GM12874 (cell line): ENCODE results near the gene GPR132.

Source experiments
- TF ChIP-seq, protein P1 (sequence below): IDR thresholded peaks from 2 replicates; pipeline ENCODE4 v1.5.1; 2011; ENCODE audit warnings: low read depth, mild to moderate bottlenecking, control low read depth, low read length, moderate library complexity; ENCODE audit not compliant: insufficient read depth

GPR132 gene, protein sequence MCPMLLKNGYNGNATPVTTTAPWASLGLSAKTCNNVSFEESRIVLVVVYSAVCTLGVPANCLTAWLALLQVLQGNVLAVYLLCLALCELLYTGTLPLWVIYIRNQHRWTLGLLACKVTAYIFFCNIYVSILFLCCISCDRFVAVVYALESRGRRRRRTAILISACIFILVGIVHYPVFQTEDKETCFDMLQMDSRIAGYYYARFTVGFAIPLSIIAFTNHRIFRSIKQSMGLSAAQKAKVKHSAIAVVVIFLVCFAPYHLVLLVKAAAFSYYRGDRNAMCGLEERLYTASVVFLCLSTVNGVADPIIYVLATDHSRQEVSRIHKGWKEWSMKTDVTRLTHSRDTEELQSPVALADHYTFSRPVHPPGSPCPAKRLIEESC

DNA sequence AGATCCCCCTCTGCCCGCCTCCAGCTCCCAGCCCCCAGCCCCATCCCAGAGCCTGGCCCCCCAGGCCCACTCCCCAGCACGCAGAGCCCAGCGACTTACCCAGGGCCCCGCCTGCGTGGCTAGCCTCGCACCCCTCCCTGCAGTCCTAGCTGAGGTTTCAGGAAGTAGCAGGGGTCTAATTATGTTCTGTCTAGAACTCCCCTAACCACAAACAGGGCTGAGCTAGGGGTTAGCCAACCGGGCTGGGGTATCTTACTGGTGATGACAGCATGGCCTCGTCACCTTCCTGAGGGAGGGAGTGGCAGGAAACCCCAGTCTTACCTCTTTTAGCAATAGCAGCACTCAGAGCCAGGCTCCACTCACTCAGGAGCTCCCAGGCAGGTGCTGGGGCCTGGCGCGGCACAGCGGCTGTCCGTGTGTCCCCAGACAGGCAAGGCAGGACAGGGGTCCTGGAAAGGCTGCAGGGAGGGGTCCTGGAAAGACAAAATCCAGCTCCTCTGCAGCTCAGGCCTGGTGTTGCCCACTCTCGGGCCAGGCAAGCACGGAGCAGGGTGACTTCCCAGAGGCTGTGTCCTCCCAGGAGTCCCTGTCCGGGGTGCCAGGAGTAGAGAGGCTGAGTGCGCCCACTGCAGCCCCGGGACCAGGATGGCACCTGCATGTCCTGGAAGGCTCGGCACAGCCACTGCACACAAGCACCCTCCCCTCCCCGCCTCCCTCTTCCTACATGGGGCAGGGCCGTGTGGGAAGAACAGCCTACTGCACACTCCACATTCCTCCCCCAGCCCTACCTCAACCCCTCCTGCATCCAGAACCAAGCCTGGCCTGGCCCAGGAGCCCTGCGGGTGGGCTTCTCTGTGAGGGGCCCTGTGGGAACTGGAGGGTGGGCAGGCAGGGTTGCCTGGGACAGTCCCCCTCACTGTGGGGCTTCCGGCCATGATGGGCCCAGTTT lies at the start of gene GPR132:
Gene GPR132 (minus strand): TSS at position 151 of the 949 bp plus-strand sequence. CDS start 10,010 bp downstream, outside the sequence.
- TF ChIP-seq, protein P1, sequence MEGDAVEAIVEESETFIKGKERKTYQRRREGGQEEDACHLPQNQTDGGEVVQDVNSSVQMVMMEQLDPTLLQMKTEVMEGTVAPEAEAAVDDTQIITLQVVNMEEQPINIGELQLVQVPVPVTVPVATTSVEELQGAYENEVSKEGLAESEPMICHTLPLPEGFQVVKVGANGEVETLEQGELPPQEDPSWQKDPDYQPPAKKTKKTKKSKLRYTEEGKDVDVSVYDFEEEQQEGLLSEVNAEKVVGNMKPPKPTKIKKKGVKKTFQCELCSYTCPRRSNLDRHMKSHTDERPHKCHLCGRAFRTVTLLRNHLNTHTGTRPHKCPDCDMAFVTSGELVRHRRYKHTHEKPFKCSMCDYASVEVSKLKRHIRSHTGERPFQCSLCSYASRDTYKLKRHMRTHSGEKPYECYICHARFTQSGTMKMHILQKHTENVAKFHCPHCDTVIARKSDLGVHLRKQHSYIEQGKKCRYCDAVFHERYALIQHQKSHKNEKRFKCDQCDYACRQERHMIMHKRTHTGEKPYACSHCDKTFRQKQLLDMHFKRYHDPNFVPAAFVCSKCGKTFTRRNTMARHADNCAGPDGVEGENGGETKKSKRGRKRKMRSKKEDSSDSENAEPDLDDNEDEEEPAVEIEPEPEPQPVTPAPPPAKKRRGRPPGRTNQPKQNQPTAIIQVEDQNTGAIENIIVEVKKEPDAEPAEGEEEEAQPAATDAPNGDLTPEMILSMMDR = no peak

DNA sequence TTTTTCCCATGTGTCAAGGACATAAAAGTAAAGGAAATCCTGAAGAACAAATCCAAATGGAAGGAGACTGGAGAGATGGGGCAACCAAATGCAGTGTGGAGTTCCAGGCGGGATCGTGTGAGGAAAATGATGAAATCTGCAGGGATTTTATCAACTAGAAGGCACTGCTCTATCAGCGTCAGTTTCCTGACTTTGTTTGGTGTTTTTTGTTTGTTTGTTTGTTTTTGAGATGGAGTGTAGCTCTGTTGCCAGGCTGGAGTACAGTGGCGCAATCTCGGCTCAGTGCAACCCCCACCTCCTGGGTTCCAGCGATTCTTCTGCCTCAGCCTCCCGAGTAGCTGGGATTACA lies 43.3 kb upstream of the GPR132 start:
- TF ChIP-seq, protein P1 = no peak

DNA sequence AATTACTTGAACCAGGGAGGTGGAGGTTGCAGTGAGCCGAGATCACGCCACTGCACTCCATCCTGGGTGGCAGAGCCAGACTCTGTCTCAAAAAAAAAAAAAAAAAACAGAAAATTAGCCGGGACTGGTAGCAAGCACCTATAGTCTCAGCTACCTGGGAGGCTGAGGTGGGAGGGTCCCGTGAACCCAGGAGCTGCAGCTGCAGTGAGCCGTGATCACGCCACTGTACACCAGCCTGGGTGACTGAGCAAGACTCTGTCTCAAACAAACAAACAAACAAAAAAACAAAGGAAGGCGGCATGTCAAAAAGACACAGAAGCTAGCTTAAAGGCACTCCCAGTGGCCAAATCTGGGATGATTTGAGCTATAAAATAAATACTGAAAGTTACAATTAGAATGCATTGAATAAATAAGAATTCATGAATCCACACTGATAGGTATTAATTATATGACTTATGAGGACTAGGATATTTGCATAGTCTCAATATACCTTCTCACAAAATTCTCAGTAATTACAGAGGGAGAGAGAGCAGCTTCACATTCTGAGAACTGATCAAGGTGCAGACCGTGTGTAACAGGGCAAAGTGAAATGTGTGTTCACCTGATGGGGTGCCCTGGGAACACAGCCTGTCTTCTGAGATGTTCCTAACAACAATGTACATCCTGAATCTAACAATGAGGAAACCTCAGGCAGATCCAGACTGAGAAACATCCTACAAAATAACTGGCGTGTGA lies 42.7 kb upstream of the GPR132 start:
- TF ChIP-seq, protein P1 = no peak

DNA sequence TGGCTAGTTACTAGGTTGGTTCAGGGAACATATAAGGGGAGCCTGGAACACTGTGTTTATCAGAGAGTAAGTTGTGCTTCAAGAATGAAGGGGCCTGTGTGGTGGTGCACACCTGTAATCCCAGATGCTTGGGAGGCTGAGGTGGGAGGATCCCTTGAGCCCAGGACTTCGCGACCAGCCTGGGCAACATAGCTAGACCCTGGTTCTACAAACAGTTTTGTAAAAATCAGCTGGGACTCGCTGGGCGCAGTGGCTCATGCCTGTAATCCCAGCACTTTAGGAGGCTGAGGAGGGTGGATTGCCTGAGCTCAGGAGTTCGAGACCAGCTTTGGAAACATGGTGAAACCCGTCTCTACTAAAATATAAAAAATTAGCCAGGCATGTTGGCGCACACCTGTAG lies 42.1 kb upstream of the GPR132 start:
- TF ChIP-seq, protein P1 = no peak

DNA sequence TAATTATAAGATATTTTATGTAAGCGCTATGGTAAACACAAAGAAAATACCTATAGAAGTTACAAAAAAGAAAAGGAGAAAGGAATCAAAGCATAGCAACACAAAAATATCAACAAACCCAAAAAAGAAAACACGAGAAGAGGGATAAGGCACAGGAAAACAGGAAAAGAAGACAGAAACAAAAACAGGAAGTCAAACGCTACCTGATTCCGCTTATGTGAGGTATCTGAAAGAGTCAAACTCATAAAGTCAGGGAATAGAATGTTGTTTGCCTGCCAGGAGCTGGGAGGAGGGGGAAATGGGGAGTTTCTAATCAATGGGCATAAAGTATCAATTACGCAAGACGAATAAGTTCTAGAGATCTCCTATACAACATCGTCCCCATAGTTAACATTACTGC lies 39.9 kb upstream of the GPR132 start:
- TF ChIP-seq, protein P1 = no peak

DNA sequence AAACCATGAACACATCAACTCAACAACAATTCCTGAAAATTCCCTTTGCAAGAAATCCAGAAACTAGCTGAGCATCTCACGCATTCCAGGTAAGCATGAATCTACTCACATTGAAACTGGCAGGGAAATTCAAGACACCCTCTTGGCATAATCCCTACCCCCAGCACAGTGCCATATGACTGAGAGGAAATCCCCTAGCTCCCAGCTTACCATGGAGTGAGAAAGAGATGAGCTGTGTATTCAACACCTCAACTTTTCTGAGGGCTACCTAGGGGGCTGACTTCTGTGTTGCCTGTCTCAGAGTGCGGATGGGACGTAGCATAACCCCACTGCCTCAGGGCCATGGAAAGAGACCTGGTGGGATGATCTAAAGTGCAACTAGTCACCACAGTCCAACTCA lies 37.7 kb upstream of the GPR132 start:
- TF ChIP-seq, protein P1 = no peak
